ENCODE results near the gene FOCAD. TPM values are rescaled to one million over a fixed set of nuclear protein-coding genes. Genes with fewer than 3 reads are reported as not detected.

The FOCAD gene
- polyA plus RNA-seq, 4 donors: 3.5 to 14.9 (median 6.9) TPM

DNA sequence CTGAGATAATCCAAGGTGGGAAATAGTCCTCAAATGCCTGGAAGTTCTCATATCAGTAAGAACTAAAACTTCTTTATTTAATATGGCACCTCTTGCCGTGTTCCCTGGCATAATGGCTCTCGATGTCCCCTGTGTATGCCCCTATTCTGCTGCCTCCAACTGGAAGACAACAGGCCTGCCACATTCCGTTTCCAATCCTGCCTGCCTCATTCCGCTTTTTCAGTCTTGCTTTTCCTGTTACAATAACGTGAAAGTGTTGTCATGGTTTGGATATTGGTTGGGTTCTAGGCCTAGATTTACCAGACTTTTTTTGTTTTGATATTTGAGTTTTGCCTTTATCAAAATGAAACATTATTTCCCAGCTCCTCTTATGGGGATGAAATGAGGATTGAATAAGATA is 98.2 kb downstream of the FOCAD start:
- no peak for FAIRE-seq
- no peak overlapping the region for H3K27ac ChIP-seq (ENCODE audit: low read depth in 1 of 3, low read length in 2 of 3)
- H3K36me3 ChIP-seq (ENCODE audit: control insufficient read depth in 3 of 3, insufficient read depth in 2 of 3, low read depth in 1 of 3, low read length in 3 of 3): peaks cover 0 to 5% (median 0%) of the 10 kb centered on the region in 3 donors
- H3K9me3 ChIP-seq (ENCODE audit: control insufficient read depth in 2 of 2, insufficient read depth in 1 of 2, low read depth in 1 of 2, low read length in 1 of 2): no peaks in the 10 kb centered on the region
- H3K4me1 ChIP-seq (ENCODE audit: control insufficient read depth in 3 of 3, insufficient read depth in 2 of 3, low read depth in 1 of 3, low read length in 2 of 3): no peaks in the 10 kb centered on the region
- WGBS, 3 donors: 95 to 97% (median 96%) methylated on average over 5 of the region's 5 CpGs
- H3K27me3 ChIP-seq (ENCODE audit: control insufficient read depth in 3 of 3, insufficient read depth in 3 of 3, low read length in 3 of 3): no peaks in the 10 kb centered on the region
- no peak overlapping the region for H3K4me3 ChIP-seq (ENCODE audit: low read depth in 1 of 3, low read length in 3 of 3)
- DNase-seq: no peak

- WGBS, 3 donors: 95 to 98% (median 96%) methylated on average over 3 of the region's 3 CpGs
- H3K27ac ChIP-seq (ENCODE audit: low read depth in 1 of 3, low read length in 2 of 3): no peak overlapping the region
- H3K4me1 ChIP-seq (ENCODE audit: control insufficient read depth in 3 of 3, insufficient read depth in 2 of 3, low read depth in 1 of 3, low read length in 2 of 3): no peaks in the 10 kb centered on the region
- H3K36me3 ChIP-seq (ENCODE audit: control insufficient read depth in 3 of 3, insufficient read depth in 2 of 3, low read depth in 1 of 3, low read length in 3 of 3): peaks cover 0 to 5% (median 0%) of the 10 kb centered on the region in 3 donors
- no peaks in the 10 kb centered on the region for H3K9me3 ChIP-seq (ENCODE audit: control insufficient read depth in 2 of 2, insufficient read depth in 1 of 2, low read depth in 1 of 2, low read length in 1 of 2)
- no peak overlapping the region for H3K4me3 ChIP-seq (ENCODE audit: low read depth in 1 of 3, low read length in 3 of 3)
- H3K27me3 ChIP-seq (ENCODE audit: control insufficient read depth in 3 of 3, insufficient read depth in 3 of 3, low read length in 3 of 3): no peaks in the 10 kb centered on the region
- FAIRE-seq (no peak), DNase-seq (no peak)
Observed at GRCh38 chr9:20783057-20784038, 99.3 kb downstream of the FOCAD start.

DNA sequence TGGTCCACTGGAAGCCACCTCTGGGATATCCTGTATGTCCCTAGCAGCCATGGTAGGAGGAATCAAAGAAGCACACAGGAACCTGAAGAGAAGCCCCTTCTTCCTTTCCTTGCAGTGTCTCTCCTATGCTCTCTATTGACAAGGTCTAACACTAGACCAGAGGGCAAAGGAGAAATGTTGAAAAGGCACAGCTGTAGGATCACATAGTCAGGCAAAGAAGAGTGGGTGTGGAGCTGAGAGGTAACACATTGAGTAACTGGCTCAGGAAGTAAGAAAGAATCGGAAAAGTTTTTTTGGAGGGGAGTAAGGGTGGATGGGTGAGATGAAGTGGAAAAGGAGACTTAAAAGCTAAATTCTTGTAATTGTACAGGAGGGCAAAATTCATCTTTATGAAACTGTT is 100.1 kb downstream of the FOCAD start:
- 94 to 96% (median 94%) methylated on average over 1 of the region's 1 CpG for WGBS, 3 donors
- no peaks in the 10 kb centered on the region for H3K27me3 ChIP-seq (ENCODE audit: control insufficient read depth in 3 of 3, insufficient read depth in 3 of 3, low read length in 3 of 3)
- FAIRE-seq: no peak
- H3K9me3 ChIP-seq (ENCODE audit: control insufficient read depth in 2 of 2, insufficient read depth in 1 of 2, low read depth in 1 of 2, low read length in 1 of 2): no peaks in the 10 kb centered on the region
- no peak for DNase-seq
- H3K4me3 ChIP-seq (ENCODE audit: low read depth in 1 of 3, low read length in 3 of 3): no peak overlapping the region
- peaks cover 0 to 5% (median 0%) of the 10 kb centered on the region in 3 donors for H3K36me3 ChIP-seq (ENCODE audit: control insufficient read depth in 3 of 3, insufficient read depth in 2 of 3, low read depth in 1 of 3, low read length in 3 of 3)
- no peak overlapping the region for H3K27ac ChIP-seq (ENCODE audit: low read depth in 1 of 3, low read length in 2 of 3)
- H3K4me1 ChIP-seq (ENCODE audit: control insufficient read depth in 3 of 3, insufficient read depth in 2 of 3, low read depth in 1 of 3, low read length in 2 of 3): no peaks in the 10 kb centered on the region

GRCh38 chr9:20786807-20787206 is 102.7 kb downstream of the FOCAD start:
- no peak overlapping the region for H3K27ac ChIP-seq (ENCODE audit: low read depth in 1 of 3, low read length in 2 of 3)
- DNase-seq: no peak

DNA sequence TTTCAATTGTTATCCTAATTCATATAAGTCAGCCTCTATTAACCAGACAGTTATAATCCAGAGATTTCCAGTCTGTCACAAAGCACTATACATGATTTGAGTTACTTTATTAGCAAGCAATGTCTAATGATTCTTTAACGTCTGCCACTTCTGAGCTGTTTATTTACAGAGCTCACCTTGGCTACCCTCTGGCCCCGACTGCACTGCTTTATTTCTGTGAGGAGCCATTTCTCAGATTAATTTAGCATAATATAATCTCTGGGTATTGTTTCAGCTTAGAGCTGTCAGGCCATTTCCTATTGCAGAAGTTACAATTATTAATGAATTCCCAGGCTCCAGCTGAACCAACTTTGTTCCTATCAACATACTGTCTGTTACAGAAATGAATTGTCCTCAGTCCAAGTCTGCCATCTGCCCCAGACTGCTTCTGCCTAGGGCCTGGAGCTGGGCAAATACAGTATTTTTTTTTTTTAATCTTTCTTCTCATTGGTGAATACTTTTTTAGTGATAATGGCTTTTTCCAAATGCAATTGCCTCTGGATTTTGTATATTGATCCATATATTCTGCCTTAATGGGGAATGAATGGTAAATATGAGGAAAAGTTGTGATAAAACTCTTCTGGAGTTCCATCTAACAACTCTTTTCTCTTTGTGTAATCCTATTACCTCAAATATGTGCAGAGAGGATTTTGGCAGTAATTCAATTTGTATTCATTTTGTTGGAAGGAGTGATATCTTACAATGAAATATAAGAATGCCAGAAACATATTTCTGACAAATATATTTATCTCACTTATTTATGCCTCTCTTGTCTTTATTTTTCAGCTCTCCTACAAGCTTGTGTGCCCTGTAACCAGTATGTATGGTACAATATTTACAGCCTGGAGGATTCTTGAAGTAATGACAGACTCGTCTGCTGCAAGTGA is 104.7 kb downstream of the FOCAD start:
- FAIRE-seq (no peak), DNase-seq (no peak)
- Histone ChIP-seq H3K27me3 (ENCODE audit: control insufficient read depth in 3 of 3, insufficient read depth in 3 of 3, low read length in 3 of 3) (no peaks in the 10 kb centered on the region), H3K9me3 (ENCODE audit: control insufficient read depth in 2 of 2, insufficient read depth in 1 of 2, low read depth in 1 of 2, low read length in 1 of 2) (no peaks in the 10 kb centered on the region), H3K36me3 (ENCODE audit: control insufficient read depth in 3 of 3, insufficient read depth in 2 of 3, low read depth in 1 of 3, low read length in 3 of 3) (peaks cover 0 to 7% (median under 1%) of the 10 kb centered on the region in 3 donors), H3K4me3 (ENCODE audit: low read depth in 1 of 3, low read length in 3 of 3) (no peak overlapping the region), H3K27ac (ENCODE audit: low read depth in 1 of 3, low read length in 2 of 3) (no peak overlapping the region), H3K4me1 (ENCODE audit: control insufficient read depth in 3 of 3, insufficient read depth in 2 of 3, low read depth in 1 of 3, low read length in 2 of 3) (no peaks in the 10 kb centered on the region)
- WGBS, 3 donors: 59 to 68% (median 67%) methylated on average over 3 of the region's 3 CpGs

More at GRCh38 chr9:20786807-20787206, 102.7 kb downstream of the FOCAD start:
- no peak overlapping the region for H3K4me3 ChIP-seq (ENCODE audit: low read depth in 1 of 3, low read length in 3 of 3)
- H3K9me3 ChIP-seq (ENCODE audit: control insufficient read depth in 2 of 2, insufficient read depth in 1 of 2, low read depth in 1 of 2, low read length in 1 of 2): no peaks in the 10 kb centered on the region
- H3K27me3 ChIP-seq (ENCODE audit: control insufficient read depth in 3 of 3, insufficient read depth in 3 of 3, low read length in 3 of 3): no peaks in the 10 kb centered on the region
- WGBS, 3 donors: 67 to 92% (median 85%) methylated on average over 1 of the region's 1 CpG
- H3K4me1 ChIP-seq (ENCODE audit: control insufficient read depth in 3 of 3, insufficient read depth in 2 of 3, low read depth in 1 of 3, low read length in 2 of 3): no peaks in the 10 kb centered on the region
- peaks cover 0 to 9% (median 0%) of the 10 kb centered on the region in 3 donors for H3K36me3 ChIP-seq (ENCODE audit: control insufficient read depth in 3 of 3, insufficient read depth in 2 of 3, low read depth in 1 of 3, low read length in 3 of 3)
- FAIRE-seq: no peak

GRCh38 chr9:20790721-20791120 is 106.7 kb downstream of the FOCAD start:
- no peak for FAIRE-seq
- no peaks in the 10 kb centered on the region for H3K9me3 ChIP-seq (ENCODE audit: control insufficient read depth in 2 of 2, insufficient read depth in 1 of 2, low read depth in 1 of 2, low read length in 1 of 2)
- 92 to 97% (median 95%) methylated on average over 2 of the region's 2 CpGs for WGBS, 3 donors
- no peaks in the 10 kb centered on the region for H3K27me3 ChIP-seq (ENCODE audit: control insufficient read depth in 3 of 3, insufficient read depth in 3 of 3, low read length in 3 of 3)
- no peak for DNase-seq
- peaks cover 0 to 5% (median 2%) of the 10 kb centered on the region in 3 donors for H3K36me3 ChIP-seq (ENCODE audit: control insufficient read depth in 3 of 3, insufficient read depth in 2 of 3, low read depth in 1 of 3, low read length in 3 of 3)
- H3K27ac ChIP-seq (ENCODE audit: low read depth in 1 of 3, low read length in 2 of 3): no peak overlapping the region
- no peak overlapping the region for H3K4me3 ChIP-seq (ENCODE audit: low read depth in 1 of 3, low read length in 3 of 3)
- no peaks in the 10 kb centered on the region for H3K4me1 ChIP-seq (ENCODE audit: control insufficient read depth in 3 of 3, insufficient read depth in 2 of 3, low read depth in 1 of 3, low read length in 2 of 3)

DNA sequence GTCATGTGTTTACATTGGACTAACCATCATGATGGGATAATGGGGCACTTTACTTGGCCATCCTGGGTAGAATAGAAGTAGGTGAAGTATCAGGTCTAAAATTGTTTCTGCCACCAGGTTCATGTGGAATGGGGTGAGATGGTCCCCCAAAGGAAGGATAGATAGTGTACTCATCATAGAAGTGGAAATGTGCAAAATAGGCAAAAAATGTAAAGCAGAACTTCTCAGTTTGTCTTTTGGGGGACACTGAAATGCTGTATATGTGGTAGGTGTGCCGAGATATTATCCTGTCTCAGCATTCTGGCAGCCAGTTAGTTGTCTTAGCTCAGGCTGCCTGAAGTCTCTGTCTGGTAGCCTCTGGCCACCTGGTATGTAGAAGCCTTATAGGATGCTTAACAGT is 107.6 kb downstream of the FOCAD start:
- no peak overlapping the region for H3K4me3 ChIP-seq (ENCODE audit: low read depth in 1 of 3, low read length in 3 of 3)
- no peaks in the 10 kb centered on the region for H3K9me3 ChIP-seq (ENCODE audit: control insufficient read depth in 2 of 2, insufficient read depth in 1 of 2, low read depth in 1 of 2, low read length in 1 of 2)
- FAIRE-seq: no peak
- 95 to 100% (median 95%) methylated on average over 1 of the region's 1 CpG for WGBS, 3 donors
- H3K4me1 ChIP-seq (ENCODE audit: control insufficient read depth in 3 of 3, insufficient read depth in 2 of 3, low read depth in 1 of 3, low read length in 2 of 3): no peaks in the 10 kb centered on the region
- peaks cover 0 to 5% (median 2%) of the 10 kb centered on the region in 3 donors for H3K36me3 ChIP-seq (ENCODE audit: control insufficient read depth in 3 of 3, insufficient read depth in 2 of 3, low read depth in 1 of 3, low read length in 3 of 3)
- no peak overlapping the region for H3K27ac ChIP-seq (ENCODE audit: low read depth in 1 of 3, low read length in 2 of 3)
- H3K27me3 ChIP-seq (ENCODE audit: control insufficient read depth in 3 of 3, insufficient read depth in 3 of 3, low read length in 3 of 3): no peaks in the 10 kb centered on the region
- no peak for DNase-seq
